Measurements from ENCODE around the gene ZNF333.

DNA sequence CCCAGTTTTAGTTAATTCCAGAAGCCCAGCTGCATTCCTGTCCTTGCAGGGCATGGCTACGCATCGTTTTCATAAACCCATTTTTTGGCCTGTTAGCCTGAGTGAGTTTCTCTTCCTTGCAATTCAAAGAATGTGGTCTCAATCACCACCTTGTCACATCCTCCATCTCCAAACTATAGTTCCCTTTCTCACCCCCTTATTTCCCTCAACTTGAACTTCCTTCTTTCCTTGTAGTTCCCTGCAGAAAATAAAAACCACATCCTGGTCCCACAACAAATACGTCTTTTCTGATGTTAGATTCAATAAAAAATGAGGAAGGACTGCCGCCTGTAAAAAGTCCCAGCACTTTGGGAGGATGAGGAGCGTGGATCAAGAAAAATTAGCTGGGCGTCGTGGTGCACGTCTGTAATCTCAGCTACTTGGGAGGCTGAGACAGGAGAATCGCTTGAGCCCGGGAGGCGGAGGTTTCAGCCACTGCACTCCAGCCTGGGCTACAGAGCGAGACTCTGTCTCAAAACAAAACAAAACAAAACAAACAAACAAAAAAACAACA is 28.4 kb upstream of the ZNF333 start:
- TF ChIP-seq TAF1 (IDR thresholded peaks at IDR 0.05; ENCODE audit: low read depth, low read length) (no peak), POLR2AphosphoS5 (IDR thresholded peaks at IDR 0.05; ENCODE audit: low read depth, low read length) (no peak), POLR2A (IDR thresholded peaks at IDR 0.05; ENCODE audit: low read depth, low read length) (no peak)
